Stimulated activated CD4-positive, alpha-beta T cell treated with anti-CD3 and anti-CD28 coated beads, Interleukin-15, amount 100 ng/mL, for 24 hours (primary cell): ENCODE measurements around the gene ROBO4.
A peak's percentile ranks its signal among the peaks of the same experiment; 100 is the strongest.

ENCODE experiments used
- DNase-seq: peaks from one replicate; pipeline ENCODE4 v3.0.0-alpha.2; 2020

ROBO4 gene

GRCh38 chr11:124897674-124898262 is at the start of gene ROBO4:
Gene ROBO4, minus strand, starts transcription at chr11:124897865. Its CDS starts 70 bp downstream, at chr11:124897795.
- DNase-seq = no peak

GRCh38 chr11:124946735-124947141 is 49.1 kb upstream of the ROBO4 start:
- no peak for DNase-seq

GRCh38 chr11:124945826-124946225 is 48.2 kb upstream of the ROBO4 start:
- no peak for DNase-seq

GRCh38 chr11:124944565-124944964 is 46.9 kb upstream of the ROBO4 start:
- no peak for DNase-seq

- no peak for DNase-seq
Measured at GRCh38 chr11:124943741-124944140, 46.1 kb upstream of the ROBO4 start.

GRCh38 chr11:124943254-124943616 is 45.6 kb upstream of the ROBO4 start:
- DNase-seq = no peak

- DNase-seq = no peak
Measured at GRCh38 chr11:124942466-124943253, 45.0 kb upstream of the ROBO4 start.

GRCh38 chr11:124941703-124942102 is 44.0 kb upstream of the ROBO4 start:
- no peak for DNase-seq

- no peak for DNase-seq
Measured at GRCh38 chr11:124938970-124939369, 41.3 kb upstream of the ROBO4 start.

GRCh38 chr11:124938206-124938765 is 40.6 kb upstream of the ROBO4 start:
- DNase-seq = no peak

GRCh38 chr11:124937336-124937935 is 39.8 kb upstream of the ROBO4 start:
- DNase-seq = no peak

- DNase-seq = no peak
Measured at GRCh38 chr11:124935548-124936514, 38.2 kb upstream of the ROBO4 start, which contains the start of gene HEPACAM. Gene HEPACAM, minus strand, starts transcription at chr11:124936047. Its CDS starts 41 bp downstream, at chr11:124936006.

GRCh38 chr11:124934862-124935547 is 37.3 kb upstream of the ROBO4 start:
- no peak for DNase-seq

GRCh38 chr11:124930799-124931198 is 33.1 kb upstream of the ROBO4 start:
- no peak for DNase-seq

GRCh38 chr11:124928942-124929665 is 31.4 kb upstream of the ROBO4 start:
- no peak for DNase-seq

GRCh38 chr11:124923296-124923695 is 25.6 kb upstream of the ROBO4 start:
- no peak for DNase-seq

GRCh38 chr11:124922831-124923230 is 25.2 kb upstream of the ROBO4 start:
- DNase-seq = no peak

GRCh38 chr11:124920870-124921609 is 23.4 kb upstream of the ROBO4 start:
- DNase-seq = peak; percentile 86

- no peak for DNase-seq
Measured at GRCh38 chr11:124920356-124920755, 22.7 kb upstream of the ROBO4 start.

- no peak for DNase-seq
Measured at GRCh38 chr11:124919898-124920297, 22.2 kb upstream of the ROBO4 start.
